K562 (cell line): Measurements from ENCODE around the gene RAB21. TPM values are rescaled to one million over a fixed set of nuclear protein-coding genes. Genes with fewer than 3 reads are reported as not detected.

Source experiments
- ATAC-seq: fragments of 200-7000 bp; cut with Tn5 transposase; 3 replicates; pipeline ENCODE4 v1.9.1; 2020; ENCODE audit warnings: moderate library complexity
- BruUV-seq: library from RNA; stranded (reverse); fragments of 400-500 nt; replicated peaks from 2 replicates; lab custom pipeline; 2021; lab: Mats Ljungman, UMichigan
- CTCF ChIA-PET: fragments of 300-600 bp; formaldehyde crosslinking; extraction: SDS; loops from one replicate; lab custom pipeline; 2021; ENCODE audit warnings: low intra/inter-chr PET ratio; lab: Yijun Ruan, JAX
- POLR2A ChIA-PET: fragments of 300-600, 350-650 bp; sonication (Branson Sonifier 250); formaldehyde crosslinking; extraction: SDS; loops from one replicate; lab custom pipeline; 2021; ENCODE audit warnings: antibody characterized with exemption, inconsistent platforms; lab: Yijun Ruan, JAX
- DNase-seq, 4 experiments: peaks; one replicate each; pipeline versions ENCODE4 v3.0.0 to v3.0.0-alpha.2; 2011 to 2018; ENCODE audit warnings: low spot score in 3 of 4, mixed read lengths in 3 of 4; ENCODE audit errors: extremely low read depth in 1 of 4
- FAIRE-seq: peaks from 2 replicates; lab custom pipeline; 2011; peaks lifted over from hg19 to GRCh38; lab: Jason Lieb, UNC
- H2AFZ ChIP-seq: 2 replicates; pipeline ENCODE4 v1.6.0; 2011; ENCODE audit warnings: low read depth, low read length, control low read depth, inconsistent platforms
- H3K27ac ChIP-seq: fragments of 200-600 bp; 3 replicates; pipeline ENCODE4 v1.8.0; 2011; ENCODE audit warnings: low read depth, mild to moderate bottlenecking, control low read depth, inconsistent platforms, low read length, moderate library complexity, mixed read lengths; ENCODE audit errors: extremely low read depth
- H3K27me3 ChIP-seq, 2 experiments: fragments of 300-600 bp in 1 of 2; 2 replicates in 1 of 2; 3 replicates in 1 of 2; pipeline versions ENCODE4 v1.6.0 to v1.8.0; 2011; ENCODE audit warnings: inconsistent platforms in 2 of 2, low read length in 2 of 2, mild to moderate bottlenecking in 1 of 2, mixed read lengths in 1 of 2, moderate library complexity in 1 of 2; ENCODE audit not compliant: control insufficient read depth in 2 of 2, insufficient read depth in 2 of 2
- H3K36me3 ChIP-seq: fragments of 300-600 bp; 3 replicates; pipeline ENCODE4 v1.8.0; 2011; ENCODE audit warnings: mild to moderate bottlenecking, low read length, inconsistent platforms; ENCODE audit not compliant: control insufficient read depth, insufficient read depth
- H3K4me1 ChIP-seq, 2 experiments: fragments of 200-600 bp in 1 of 2; replicated peaks in 1 of 2; 2 replicates in 1 of 2; 3 replicates in 1 of 2; pipeline versions ENCODE4 v1.5.1 to v1.8.0; 2011; ENCODE audit warnings: inconsistent platforms in 2 of 2, low read length in 2 of 2, mild to moderate bottlenecking in 1 of 2, mixed read lengths in 1 of 2, moderate library complexity in 1 of 2; ENCODE audit not compliant: control insufficient read depth in 2 of 2, insufficient read depth in 2 of 2
- H3K4me2 ChIP-seq: 2 replicates; pipeline ENCODE4 v1.6.1; 2011; ENCODE audit warnings: low read length, control low read depth, inconsistent platforms, mixed read lengths; ENCODE audit not compliant: insufficient read depth
- H3K4me3 ChIP-seq: fragments of 200-600 bp; sonication (generic), shearing (Covaris generic); 2 replicates; pipeline ENCODE4 v1.5.1; 2016; ENCODE audit warnings: control low read depth, inconsistent platforms
- H3K79me2 ChIP-seq: fragments of 200-600 bp; 3 replicates; pipeline ENCODE4 v1.8.0; 2011; ENCODE audit warnings: low read length, inconsistent platforms; ENCODE audit not compliant: control insufficient read depth, insufficient read depth
- H3K9ac ChIP-seq, 2 experiments: 2 replicates each; pipeline versions ENCODE4 v1.6.0 to v1.6.1; 2011; ENCODE audit warnings: low read depth in 2 of 2, low read length in 2 of 2, control low read depth in 1 of 2, inconsistent platforms in 1 of 2, mild to moderate bottlenecking in 1 of 2, mixed read lengths in 1 of 2; ENCODE audit not compliant: insufficient read depth in 1 of 2
- H3K9me1 ChIP-seq: one replicate; pipeline ENCODE4 v1.6.0; 2011; ENCODE audit warnings: inconsistent platforms, mild to moderate bottlenecking, low read length, moderate library complexity; ENCODE audit not compliant: control insufficient read depth, insufficient read depth
- H3K9me3 ChIP-seq: replicated peaks from 2 replicates; pipeline ENCODE4 v1.5.1; 2011; ENCODE audit warnings: low read depth, low read length, inconsistent platforms; ENCODE audit not compliant: control insufficient read depth, insufficient read depth
- H4K20me1 ChIP-seq: replicated peaks from 2 replicates; pipeline ENCODE4 v1.6.1; 2011; ENCODE audit warnings: low read length, inconsistent platforms, mixed read lengths; ENCODE audit not compliant: control insufficient read depth, insufficient read depth
- NR2C1 ChIP-seq, 2 experiments: fragments of 450-650 bp; IDR thresholded peaks; 2 replicates each; pipeline ENCODE4 v1.6.1; 2017; ENCODE audit warnings: mild to moderate bottlenecking in 2 of 2, antibody characterized with exemption in 1 of 2, inconsistent platforms in 1 of 2, missing compliant biosample characterization in 1 of 2, missing genetic modification characterization in 1 of 2
- ZBTB11 ChIP-seq, 3 experiments: fragments of 200-800 bp in 1 of 3; fragments of 250-450 bp in 1 of 3; fragments of 450-650 bp in 1 of 3; sonication (Bioruptor Pico) in 1 of 3; sonication (Bioruptor generic) in 1 of 3; formaldehyde crosslinking in 1 of 3; IDR thresholded peaks; 2 replicates each; pipeline versions ENCODE4 v1.6.1 to v1.8.0; 2016 to 2022; ENCODE audit warnings: mild to moderate bottlenecking in 2 of 3, missing genetic modification characterization in 2 of 3, missing compliant biosample characterization in 1 of 3, moderate library complexity in 1 of 3
- ZNF707 ChIP-seq: fragments of 250-450 bp; sonication (Bioruptor Pico); conservative IDR thresholded peaks from 2 replicates; pipeline ENCODE4 v1.8.0; 2022; ENCODE audit warnings: inconsistent platforms, mild to moderate bottlenecking, moderate library complexity
- WGBS: fragments of 100-300 bp; shearing (Covaris generic); methylation state at CpG from one replicate; pipeline ENCODE4 v1.1.6; 2016; ENCODE audit warnings: low coverage, mixed read lengths; ENCODE audit not compliant: insufficient coverage; ENCODE audit errors: missing lambda C conversion rate; 5-methylcytosine and 5-hydroxymethylcytosine counted together
- in situ Hi-C: fragments of 300-500 bp; cut with MboI; formaldehyde crosslinking; loops from 4 replicates; pipeline ENCODE4 v1.15.0; 2018; ENCODE audit warnings: inconsistent platforms, mixed read lengths
- intact Hi-C: fragments of 100-400 bp; cut with micrococcal nuclease; formaldehyde crosslinking; loops from 2 replicates; pipeline ENCODE4 v1.14.2; 2022
- polyA plus RNA-seq, 8 experiments: library from polyadenylated mRNA; depleted of rRNA in 4 of 8; stranded (reverse) in 5 of 8; unstranded in 3 of 8; fragments of >200 nt; fragmentation: Nextera tagmentation in 2 of 8; fragmentation: Illumina TruSeq in 1 of 8; extraction: Ambion mirVana in 2 of 8; extraction: Trizol in 1 of 8; gene quantifications; 2 replicates each; pipeline versions ENCODE4 v1.2.1 to v1.2.3, GENCODE V29; 2011 to 2014; ENCODE audit warnings: inconsistent platforms in 1 of 8, missing spikeins in 1 of 8
- total RNA-seq, 7 experiments: library from RNA; depleted of rRNA in 6 of 7; stranded (reverse); fragments of >200 nt in 6 of 7; fragmentation: Illumina TruSeq in 2 of 7; extraction: Trizol in 2 of 7; gene quantifications; 2 replicates each; pipeline versions ENCODE4 v1.2.1 to v1.2.3, GENCODE V29; 2011 to 2021; ENCODE audit warnings: low replicate concordance in 1 of 7

Gene RAB21
- total and polyA plus RNA-seq, 9 of the 15 experiments (the other 6 are each of a cell fraction or from before 2014, with no cell fraction given), result 5.3 to 45.6 (median 19.6) TPM

- DNase-seq (no peak), FAIRE-seq (no peak), ATAC-seq (no peak)
- no peak overlapping the region for H3K4me3 ChIP-seq
- H3K27ac ChIP-seq, result no peak overlapping the region
- H3K9me3 ChIP-seq, result no peaks in the 10 kb centered on the region; the same call in 1 of the 2 replicates
- ChIA-PET CTCF (no interaction called here), POLR2A (no interaction called here)
- H3K36me3 ChIP-seq, result peaks cover 12% of the 10 kb centered on the region; the same call in 2 of the 3 replicates
- H3K79me2 ChIP-seq, result peaks cover 42% of the 10 kb centered on the region
- H3K9me1 ChIP-seq, result no peaks in the 10 kb centered on the region
- no peak overlapping the region for H3K9ac ChIP-seq
- TF ChIP-seq ZBTB11 (CRISPR knock-in tag; IDR thresholded peaks at IDR 0.05) (0 out of 6 replicates have a peak, but pooled peaks of 1 of the 3 experiments have one; percentile 8), NR2C1 (IDR thresholded peaks at IDR 0.05) (no peak), NR2C1 (tag; IDR thresholded peaks at IDR 0.05) (no peak), ZNF707 (CRISPR knock-in tag) (no peak)
- no peaks in the 10 kb centered on the region for H3K27me3 ChIP-seq
- peak overlapping the region; percentile 96; the same call in 1 of the 2 replicates for H2AFZ ChIP-seq
- in situ Hi-C loops, result no loop called here
- H3K4me1 ChIP-seq, result peaks cover 10 to 13% of the 10 kb centered on the region in 2 experiments; a peak in 4 of 5 replicates
- no peak overlapping the region for H3K4me2 ChIP-seq
- intact Hi-C loops, result no loop called here
- 81% methylated on average over 6 of the region's 6 CpGs for WGBS
- no TSS peak for BruUV-seq
- no peaks in the 10 kb centered on the region for H4K20me1 ChIP-seq
Observed at GRCh38 chr12:71838231-71838630, 83.6 kb downstream of the RAB21 start.
